MM.1S (cell line): ENCODE measurements around the gene ORC3.

Source experiments
- DNase-seq: peaks from one replicate; pipeline ENCODE4 v3.0.0-alpha.2; 2015
- H2AFZ ChIP-seq: fragments of 300-600 bp; sonication (generic); 2 replicates; pipeline ENCODE4 v1.6.0; 2016; ENCODE audit warnings: antibody characterized with exemption, low read length
- H3F3A ChIP-seq: fragments of 300-600 bp; sonication (generic); 2 replicates; pipeline ENCODE4 v1.6.1; 2016; ENCODE audit warnings: mild to moderate bottlenecking, antibody characterized with exemption, low read length, moderate library complexity, mixed read lengths; ENCODE audit not compliant: insufficient read depth
- H3K27ac ChIP-seq: fragments of 300-600 bp; sonication (generic); 2 replicates; pipeline ENCODE4 v1.5.1; 2016; ENCODE audit warnings: mild to moderate bottlenecking, low read length
- H3K27me3 ChIP-seq: fragments of 300-600 bp; sonication (generic); replicated peaks from 2 replicates; pipeline ENCODE4 v1.6.0; 2016; ENCODE audit warnings: low read length; ENCODE audit not compliant: insufficient read depth
- H3K36me3 ChIP-seq: fragments of 300-600 bp; sonication (generic); replicated peaks from 2 replicates; pipeline ENCODE4 v1.6.1; 2016; ENCODE audit warnings: mild to moderate bottlenecking, low read length, mixed read lengths; ENCODE audit not compliant: insufficient read depth
- H3K4me1 ChIP-seq: fragments of 300-600 bp; sonication (generic); 2 replicates; pipeline ENCODE4 v1.6.1; 2016; ENCODE audit warnings: low read length, mixed read lengths
- H3K4me2 ChIP-seq: fragments of 300-600 bp; sonication (generic); 2 replicates; pipeline ENCODE4 v1.6.0; 2016; ENCODE audit warnings: low read depth, low read length
- H3K4me3 ChIP-seq: fragments of 300-600 bp; sonication (generic); 2 replicates; pipeline ENCODE4 v1.5.1; 2016; ENCODE audit warnings: low read length, mixed read lengths
- H3K79me2 ChIP-seq: fragments of 300-600 bp; sonication (generic); 2 replicates; pipeline ENCODE4 v1.6.1; 2016; ENCODE audit warnings: mixed run types, low read length, mixed read lengths
- H3K9ac ChIP-seq: fragments of 300-600 bp; sonication (generic); 2 replicates; pipeline ENCODE4 v1.6.1; 2016; ENCODE audit warnings: low read length, mixed read lengths
- H3K9me2 ChIP-seq: fragments of 300-600 bp; sonication (generic); replicated peaks from 2 replicates; pipeline ENCODE4 v1.6.1; 2016; ENCODE audit warnings: mild to moderate bottlenecking, low read length, mixed read lengths; ENCODE audit not compliant: insufficient read depth
- H3K9me3 ChIP-seq: fragments of 300-600 bp; sonication (generic); replicated peaks from 2 replicates; pipeline ENCODE4 v1.6.1; 2016; ENCODE audit warnings: mild to moderate bottlenecking, low read length, mixed read lengths; ENCODE audit not compliant: insufficient read depth
- H4K20me1 ChIP-seq: fragments of 300-600 bp; sonication (generic); 2 replicates; pipeline ENCODE4 v1.6.1; 2016; ENCODE audit warnings: mild to moderate bottlenecking, low read length, moderate library complexity, mixed read lengths; ENCODE audit not compliant: insufficient read depth
- EZH2 ChIP-seq: fragments of 300-600 bp; sonication (generic); optimal IDR thresholded peaks from 2 replicates; pipeline ENCODE3; 2017; ENCODE audit warnings: low read depth, mild to moderate bottlenecking, antibody characterized with exemption, low read length, mixed read lengths
- EZH2phosphoT487 ChIP-seq: fragments of 300-600 bp; sonication (generic); IDR thresholded peaks from 2 replicates; pipeline ENCODE4 v1.6.1; 2018; ENCODE audit warnings: antibody characterized with exemption, low read length
- TF ChIP-seq, protein P1 (sequence below): fragments of 300-600 bp; sonication (generic); IDR thresholded peaks from 2 replicates; pipeline ENCODE4 v1.5.1; 2016; ENCODE audit warnings: antibody characterized with exemption, low read length, mixed read lengths

The ORC3 gene

GRCh38 chr6:87618531-87618930, 28.6 kb downstream of the ORC3 start:
- Histone ChIP-seq H3K9me3 (no peaks in the 10 kb centered on the region), H3K9me2 (no peaks in the 10 kb centered on the region), H3K27ac (no peak overlapping the region), H3K27me3 (no peaks in the 10 kb centered on the region), H3K79me2 (no peaks in the 10 kb centered on the region), H3F3A (peaks cover 11% of the 10 kb centered on the region; the same call in 1 of the 2 replicates), H3K4me1 (peaks cover 37% of the 10 kb centered on the region), H4K20me1 (no peaks in the 10 kb centered on the region), H3K9ac (no peak overlapping the region), H3K4me3 (no peak overlapping the region), H3K4me2 (no peak overlapping the region), H3K36me3 (no peaks in the 10 kb centered on the region; the same call in 1 of the 2 replicates), H2AFZ (no peak overlapping the region)
- no peak for DNase-seq
- TF ChIP-seq EZH2phosphoT487 (no peak), EZH2 (no peak)
- TF ChIP-seq, protein P1, sequence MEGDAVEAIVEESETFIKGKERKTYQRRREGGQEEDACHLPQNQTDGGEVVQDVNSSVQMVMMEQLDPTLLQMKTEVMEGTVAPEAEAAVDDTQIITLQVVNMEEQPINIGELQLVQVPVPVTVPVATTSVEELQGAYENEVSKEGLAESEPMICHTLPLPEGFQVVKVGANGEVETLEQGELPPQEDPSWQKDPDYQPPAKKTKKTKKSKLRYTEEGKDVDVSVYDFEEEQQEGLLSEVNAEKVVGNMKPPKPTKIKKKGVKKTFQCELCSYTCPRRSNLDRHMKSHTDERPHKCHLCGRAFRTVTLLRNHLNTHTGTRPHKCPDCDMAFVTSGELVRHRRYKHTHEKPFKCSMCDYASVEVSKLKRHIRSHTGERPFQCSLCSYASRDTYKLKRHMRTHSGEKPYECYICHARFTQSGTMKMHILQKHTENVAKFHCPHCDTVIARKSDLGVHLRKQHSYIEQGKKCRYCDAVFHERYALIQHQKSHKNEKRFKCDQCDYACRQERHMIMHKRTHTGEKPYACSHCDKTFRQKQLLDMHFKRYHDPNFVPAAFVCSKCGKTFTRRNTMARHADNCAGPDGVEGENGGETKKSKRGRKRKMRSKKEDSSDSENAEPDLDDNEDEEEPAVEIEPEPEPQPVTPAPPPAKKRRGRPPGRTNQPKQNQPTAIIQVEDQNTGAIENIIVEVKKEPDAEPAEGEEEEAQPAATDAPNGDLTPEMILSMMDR: no peak

DNA sequence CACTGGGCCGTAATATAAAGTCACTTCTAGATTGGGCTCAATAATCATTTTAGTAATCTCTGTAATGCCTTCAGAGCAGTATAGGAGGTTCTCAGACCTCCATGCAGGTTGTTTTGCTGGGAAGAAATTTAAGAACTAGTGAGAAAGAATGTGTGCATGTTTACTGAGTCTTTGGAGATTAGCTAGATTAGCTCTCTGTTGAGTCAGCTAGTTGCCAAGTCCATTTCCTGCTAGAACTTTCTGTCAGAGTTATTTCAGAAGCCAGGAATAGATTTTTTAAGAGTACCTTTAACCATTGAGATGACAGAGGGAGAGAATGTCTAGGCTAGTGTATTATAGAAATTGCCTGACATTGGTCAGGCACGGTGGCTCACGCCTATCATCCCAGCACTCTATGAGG, 33.3 kb downstream of the ORC3 start:
- H3K4me1 ChIP-seq: peaks cover 44% of the 10 kb centered on the region
- no peak for TF ChIP-seq EZH2phosphoT487
- TF ChIP-seq, protein P1: no peak
- TF ChIP-seq EZH2: no peak
- DNase-seq: peak; percentile 70
- no peaks in the 10 kb centered on the region for H3K9me3 ChIP-seq
- H3K9ac ChIP-seq: no peak overlapping the region
- peaks cover 11% of the 10 kb centered on the region; the same call in 1 of the 2 replicates for H3F3A ChIP-seq
- H4K20me1 ChIP-seq: no peaks in the 10 kb centered on the region
- no peak overlapping the region for H3K4me3 ChIP-seq
- peak overlapping the region; percentile 28; the same call in 1 of the 2 replicates for H3K4me2 ChIP-seq
- no peaks in the 10 kb centered on the region for H3K9me2 ChIP-seq
- H3K27me3 ChIP-seq: no peaks in the 10 kb centered on the region
- H3K36me3 ChIP-seq: no peaks in the 10 kb centered on the region; the same call in 1 of the 2 replicates
- no peak overlapping the region for H2AFZ ChIP-seq
- H3K27ac ChIP-seq: peak overlapping the region; percentile 65; the same call in 1 of the 2 replicates
- H3K79me2 ChIP-seq: no peaks in the 10 kb centered on the region

DNA sequence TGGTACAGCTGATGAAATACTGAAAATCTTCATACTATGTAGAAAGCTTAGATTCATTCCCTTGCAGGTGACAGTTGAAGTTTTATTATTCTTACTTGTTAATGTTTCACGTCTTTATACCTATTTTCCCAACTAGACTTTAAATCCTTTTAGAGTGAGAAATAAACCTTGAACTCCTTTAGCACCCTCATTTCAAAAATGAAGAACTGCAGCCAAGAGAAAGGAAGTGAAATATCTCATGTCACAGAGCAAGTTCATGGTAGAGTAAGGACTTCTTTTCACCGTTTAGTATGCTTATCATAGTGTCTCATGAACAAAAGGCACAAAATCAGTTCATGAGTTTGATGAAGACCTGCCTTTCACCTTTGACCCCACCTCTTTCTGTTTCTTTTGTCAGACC, 38.5 kb downstream of the ORC3 start:
- Histone ChIP-seq H3K9me2 (no peaks in the 10 kb centered on the region), H3K9me3 (no peaks in the 10 kb centered on the region), H3K4me3 (no peak overlapping the region), H2AFZ (no peak overlapping the region), H3K36me3 (no peaks in the 10 kb centered on the region), H3K4me1 (peaks cover 8% of the 10 kb centered on the region), H3K79me2 (no peaks in the 10 kb centered on the region), H3K9ac (no peak overlapping the region), H3K27me3 (no peaks in the 10 kb centered on the region), H4K20me1 (no peaks in the 10 kb centered on the region), H3K4me2 (no peak overlapping the region), H3F3A (no peaks in the 10 kb centered on the region), H3K27ac (no peak overlapping the region)
- no peak for TF ChIP-seq EZH2
- TF ChIP-seq, protein P1: no peak
- no peak for TF ChIP-seq EZH2phosphoT487
- no peak for DNase-seq

- DNase-seq: peak; percentile 28
- no peak overlapping the region for H3K27ac ChIP-seq
Observed at GRCh38 chr6:87628881-87629280, 38.9 kb downstream of the ORC3 start.

More at GRCh38 chr6:87628881-87629280, 38.9 kb downstream of the ORC3 start:
- Histone ChIP-seq H3K4me2 (no peak overlapping the region), H3K4me1 (peaks cover 3% of the 10 kb centered on the region), H3K9ac (no peak overlapping the region), H3K9me2 (no peaks in the 10 kb centered on the region), H3K27me3 (no peaks in the 10 kb centered on the region), H3K36me3 (no peaks in the 10 kb centered on the region), H3K79me2 (no peaks in the 10 kb centered on the region), H2AFZ (no peak overlapping the region), H4K20me1 (no peaks in the 10 kb centered on the region), H3F3A (no peaks in the 10 kb centered on the region), H3K9me3 (no peaks in the 10 kb centered on the region), H3K4me3 (no peak overlapping the region)
- TF ChIP-seq, protein P1: no peak
- no peak for TF ChIP-seq EZH2
- TF ChIP-seq EZH2phosphoT487: no peak
